Adrenal gland (tissue), 5 donors: ENCODE data around the gene SLC47A1.

Source experiments
- CTCF ChIP-seq, 6 experiments: fragments of 450-650 bp in 4 of 6; fragments of 200-600 bp in 2 of 6; sonication (generic) in 1 of 6; IDR thresholded peaks; 1 replicate in 5 of 6; 2 replicates in 1 of 6; pipeline versions ENCODE4 v1.5.1 to v1.8.0; 2016 to 2021; ENCODE audit warnings: antibody characterized with exemption in 6 of 6, mild to moderate bottlenecking in 2 of 6, moderate library complexity in 1 of 6
- POLR2A ChIP-seq, 2 donors: fragments of 450-650 bp; IDR thresholded peaks; one replicate each; pipeline ENCODE4 v1.6.1; 2017; ENCODE audit warnings: antibody characterized with exemption in 2 of 2, mild to moderate bottlenecking in 2 of 2, moderate library complexity in 1 of 2
- donor health status: DM: no; HTN: no; CAD: no.

- TF ChIP-seq POLR2A (IDR thresholded peaks at IDR 0.05) (no peak), CTCF (IDR thresholded peaks at IDR 0.05) (no peak)
These were observed 10.7 kb downstream of the SLC47A1 start for GRCh38 chr17:19544366-19544765.
